GM13976 (cell line): ENCODE data around the gene ARHGEF37.

Experiments used
- DNase-seq: peaks from one replicate; pipeline ENCODE4 v3.0.0; 2012; ENCODE audit warnings: low spot score
- in situ Hi-C: fragments of 300-500 bp; cut with MboI; formaldehyde crosslinking; loops from one replicate; pipeline ENCODE4 v1.12.0; 2022; ENCODE audit warnings: low sequenced_read_pairs, mixed read lengths, inconsistent platforms; ENCODE audit not compliant: unreplicated experiment
- TF ChIP-seq, protein P1 (sequence below): IDR thresholded peaks from 2 replicates; pipeline ENCODE4 v1.5.1; 2012; ENCODE audit warnings: borderline replicate concordance, mild to moderate bottlenecking; ENCODE audit not compliant: insufficient read depth; ENCODE audit errors: extremely low read depth, missing control alignments, control extremely low read depth

Gene ARHGEF37

DNA sequence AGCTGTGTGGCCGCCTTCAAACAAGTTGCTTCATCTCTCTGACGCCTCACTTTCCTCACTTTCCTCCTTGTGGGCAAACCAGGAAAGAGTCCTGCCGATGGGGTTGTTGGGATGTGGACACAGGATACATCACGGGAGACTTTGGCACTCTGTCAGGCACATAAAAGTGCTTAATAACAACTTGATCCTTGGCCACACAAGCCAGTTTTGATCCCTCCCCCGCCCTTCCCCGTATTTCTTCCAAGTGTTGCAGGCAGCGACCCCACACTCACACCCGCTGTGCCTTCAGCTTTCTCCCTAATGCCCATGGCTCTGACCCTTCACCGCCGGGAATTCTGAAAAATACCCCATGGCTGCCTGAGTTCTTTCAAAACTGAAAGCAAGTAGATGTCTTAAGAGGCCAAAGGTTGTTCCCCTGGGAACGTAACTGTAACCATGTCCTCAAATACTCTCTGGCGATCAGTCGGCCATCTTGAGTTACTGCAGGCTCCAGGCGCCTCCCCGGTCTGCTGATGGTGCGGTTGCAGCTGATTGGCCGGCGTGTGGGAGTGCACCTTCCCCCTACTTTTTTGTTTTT is 59.8 kb downstream of the ARHGEF37 start:
- no peak for DNase-seq
- TF ChIP-seq, protein P1, sequence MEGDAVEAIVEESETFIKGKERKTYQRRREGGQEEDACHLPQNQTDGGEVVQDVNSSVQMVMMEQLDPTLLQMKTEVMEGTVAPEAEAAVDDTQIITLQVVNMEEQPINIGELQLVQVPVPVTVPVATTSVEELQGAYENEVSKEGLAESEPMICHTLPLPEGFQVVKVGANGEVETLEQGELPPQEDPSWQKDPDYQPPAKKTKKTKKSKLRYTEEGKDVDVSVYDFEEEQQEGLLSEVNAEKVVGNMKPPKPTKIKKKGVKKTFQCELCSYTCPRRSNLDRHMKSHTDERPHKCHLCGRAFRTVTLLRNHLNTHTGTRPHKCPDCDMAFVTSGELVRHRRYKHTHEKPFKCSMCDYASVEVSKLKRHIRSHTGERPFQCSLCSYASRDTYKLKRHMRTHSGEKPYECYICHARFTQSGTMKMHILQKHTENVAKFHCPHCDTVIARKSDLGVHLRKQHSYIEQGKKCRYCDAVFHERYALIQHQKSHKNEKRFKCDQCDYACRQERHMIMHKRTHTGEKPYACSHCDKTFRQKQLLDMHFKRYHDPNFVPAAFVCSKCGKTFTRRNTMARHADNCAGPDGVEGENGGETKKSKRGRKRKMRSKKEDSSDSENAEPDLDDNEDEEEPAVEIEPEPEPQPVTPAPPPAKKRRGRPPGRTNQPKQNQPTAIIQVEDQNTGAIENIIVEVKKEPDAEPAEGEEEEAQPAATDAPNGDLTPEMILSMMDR, result no peak
- in situ Hi-C loops, result no loop called here

DNA sequence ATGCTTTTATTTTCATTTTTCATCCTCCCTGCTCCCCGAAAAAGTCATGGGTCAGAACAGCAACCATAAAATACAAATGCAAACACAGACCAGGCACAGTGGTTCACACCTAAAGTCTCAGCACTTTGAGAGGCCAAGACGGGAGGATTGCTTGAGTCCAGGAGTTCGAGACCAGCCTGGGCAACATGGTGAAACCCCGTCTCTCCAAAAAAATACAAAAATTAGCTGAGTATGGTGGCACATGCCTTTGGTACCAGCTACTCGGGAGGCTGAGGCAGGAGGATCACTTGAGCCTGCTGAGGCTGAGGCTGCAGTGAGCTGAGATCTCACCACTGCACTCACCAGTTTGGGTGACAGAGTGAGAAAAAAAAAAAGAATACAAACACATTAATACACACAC is 60.3 kb downstream of the ARHGEF37 start:
- in situ Hi-C loops, result no loop called here
- TF ChIP-seq, protein P1, result no peak
- DNase-seq, result no peak

DNA sequence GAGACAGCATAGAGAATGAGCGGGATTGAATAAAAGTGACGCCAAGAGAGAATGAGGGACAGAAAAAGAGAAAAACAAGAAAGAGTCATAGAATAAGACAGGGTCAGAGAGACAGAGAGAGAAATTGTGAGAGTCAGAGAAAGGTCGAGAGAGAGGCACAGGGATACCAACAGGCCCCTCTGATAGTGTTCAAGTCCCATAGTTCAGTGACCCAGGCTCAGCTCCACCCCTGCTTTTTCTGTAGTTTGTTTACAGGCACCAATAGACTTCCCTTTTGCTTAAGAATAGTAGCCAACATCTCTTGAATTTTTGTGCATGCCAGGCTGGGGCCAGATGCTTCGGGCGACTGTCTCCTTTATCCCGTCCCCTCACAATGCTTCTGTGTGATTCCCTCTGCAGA is 62.5 kb downstream of the ARHGEF37 start:
- in situ Hi-C loops, result no loop called here
- TF ChIP-seq, protein P1, result no peak
- DNase-seq, result no peak

DNA sequence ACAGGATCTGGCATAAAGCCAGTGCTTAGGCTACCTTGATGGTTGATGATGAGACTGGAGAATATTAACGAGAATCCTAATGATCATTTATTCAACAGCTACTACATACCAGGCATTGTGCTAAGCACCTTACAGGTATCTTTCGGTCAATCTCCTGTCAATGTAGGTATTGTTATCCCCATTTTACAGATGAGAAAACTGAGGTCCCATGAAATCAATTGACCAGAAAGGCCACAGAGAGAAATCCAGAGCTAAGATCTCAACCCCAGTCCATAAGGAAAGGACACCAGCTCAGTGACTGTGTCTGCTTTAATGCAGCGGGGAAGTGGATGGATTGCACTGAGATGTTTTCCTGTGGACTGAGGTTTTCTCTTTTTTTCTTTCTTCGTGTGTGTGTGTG is 63.3 kb downstream of the ARHGEF37 start:
- no peak for DNase-seq
- in situ Hi-C loops, result no loop called here
- TF ChIP-seq, protein P1, result no peak

DNA sequence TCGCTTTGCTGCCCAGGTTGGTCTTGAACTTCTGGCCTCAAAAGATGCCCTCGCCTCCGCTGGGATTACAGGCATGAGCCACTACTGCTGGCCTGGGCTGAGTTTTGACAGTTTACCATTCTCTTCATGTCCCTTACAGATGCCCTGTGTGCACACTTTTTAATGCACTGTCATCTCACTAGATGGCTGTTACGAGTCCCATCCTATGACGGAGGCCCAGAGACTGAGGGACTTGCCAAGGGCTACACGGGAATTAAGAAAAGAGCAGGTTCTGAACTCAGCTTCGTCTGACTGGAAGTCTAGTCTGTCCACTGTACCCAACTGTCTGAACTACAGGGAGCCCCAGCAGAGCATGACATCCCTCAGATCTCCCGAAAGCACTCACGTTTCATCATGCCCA is 63.9 kb downstream of the ARHGEF37 start:
- DNase-seq, result no peak
- TF ChIP-seq, protein P1, result no peak
- in situ Hi-C loops, result no loop called here

DNA sequence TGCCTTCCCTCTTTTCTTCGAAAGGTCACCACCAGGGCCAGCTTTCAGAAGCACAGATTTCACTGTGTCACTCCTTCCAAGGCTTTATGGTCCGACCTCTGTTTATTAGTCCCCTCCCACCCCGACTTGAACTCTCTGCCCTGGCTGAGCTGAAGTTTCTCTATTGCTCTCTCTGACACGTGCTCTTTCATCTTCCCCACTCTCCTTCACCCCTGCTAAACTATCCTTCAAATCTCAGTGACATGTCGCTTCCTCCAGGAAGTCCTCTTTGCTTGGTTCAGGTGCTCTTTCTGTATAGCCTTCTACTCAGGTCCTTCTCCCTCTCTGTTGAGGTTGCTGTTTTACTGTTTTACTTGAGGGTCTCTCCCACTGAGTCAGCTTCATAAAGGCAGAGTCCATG is 64.4 kb downstream of the ARHGEF37 start:
- DNase-seq, result no peak
- TF ChIP-seq, protein P1, result no peak
- in situ Hi-C loops, result no loop called here
